AG04449 (cell line): ENCODE results near the gene MYL6B.

Experiments
- CTCF ChIA-PET: fragments of 350-600 bp; formaldehyde crosslinking; extraction: SDS; loops from one replicate; lab custom pipeline; 2021; ENCODE audit warnings: antibody characterized with exemption; lab: Yijun Ruan, JAX
- POLR2A ChIA-PET: fragments of 400-600, 350-600 bp; formaldehyde crosslinking; extraction: SDS; loops from one replicate; lab custom pipeline; 2020; ENCODE audit warnings: antibody characterized with exemption, inconsistent platforms; lab: Yijun Ruan, JAX
- DNase-seq: peaks from one replicate; pipeline ENCODE4 v3.0.0-alpha.2; 2010; ENCODE audit warnings: low read depth, low spot score
- H3K4me3 ChIP-seq: 2 replicates; pipeline ENCODE4 v1.5.1; 2011; ENCODE audit warnings: low read depth, mild to moderate bottlenecking, control low read depth, low read length
- CTCF ChIP-seq: IDR thresholded peaks from one replicate; pipeline ENCODE4 v1.5.1; 2011; ENCODE audit warnings: mild to moderate bottlenecking, moderate library complexity, low read length, control low read depth, inconsistent platforms; ENCODE audit not compliant: insufficient read depth; ENCODE audit errors: missing control alignments

MYL6B gene

DNA sequence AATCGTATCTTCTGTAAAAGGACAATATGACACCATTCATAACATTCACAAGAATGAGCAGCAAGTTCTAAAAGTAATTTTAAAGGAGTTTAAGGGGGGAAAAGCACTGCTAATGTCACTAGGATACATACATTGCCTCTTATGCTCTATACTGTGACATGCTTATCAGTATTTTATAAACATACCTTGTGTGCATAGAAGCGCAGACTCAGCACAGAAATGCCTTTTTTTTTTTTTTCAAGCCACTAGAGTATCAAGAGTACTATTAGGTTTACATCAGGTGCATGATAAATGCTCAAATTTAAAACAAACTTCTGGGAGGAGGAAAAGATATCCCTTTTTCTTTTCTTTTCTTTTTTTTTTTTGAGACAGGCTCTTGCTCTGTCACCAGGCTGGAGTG is 50.5 kb downstream of the MYL6B start:
- no peak overlapping the region for H3K4me3 ChIP-seq
- POLR2A ChIA-PET = interaction anchor here (2.4 kb wide), 1 partner anchor 19 kb away, joined by 16 read pairs; the partner anchor contains the start of gene RNF41

GRCh38 chr12:56204275-56204674 is 51.9 kb downstream of the MYL6B start:
- no peak for TF ChIP-seq CTCF
- no peak overlapping the region for H3K4me3 ChIP-seq
- ChIA-PET CTCF (interaction anchor here (1.5 to 6.6 kb wide), 8 partner anchors 10 to 259 kb away, joined by 3 to 74 read pairs (median 6); partner anchors contain the start of genes RNF41 and SMARCC2), POLR2A (interaction anchor here (1.7 kb wide), 1 partner anchor 17 kb away, joined by 7 read pairs; the partner anchor contains the start of gene RNF41)
- DNase-seq = no peak

More for the DNA sequence above, 50.5 kb downstream of the MYL6B start:
- DNase-seq = no peak
- CTCF ChIA-PET = interaction anchor here (1.1 to 5.6 kb wide), 7 partner anchors 9 to 55 kb away, joined by 4 to 29 read pairs (median 5); partner anchors contain the start of genes ANKRD52, RNF41 and SMARCC2
- no peak for TF ChIP-seq CTCF

DNA sequence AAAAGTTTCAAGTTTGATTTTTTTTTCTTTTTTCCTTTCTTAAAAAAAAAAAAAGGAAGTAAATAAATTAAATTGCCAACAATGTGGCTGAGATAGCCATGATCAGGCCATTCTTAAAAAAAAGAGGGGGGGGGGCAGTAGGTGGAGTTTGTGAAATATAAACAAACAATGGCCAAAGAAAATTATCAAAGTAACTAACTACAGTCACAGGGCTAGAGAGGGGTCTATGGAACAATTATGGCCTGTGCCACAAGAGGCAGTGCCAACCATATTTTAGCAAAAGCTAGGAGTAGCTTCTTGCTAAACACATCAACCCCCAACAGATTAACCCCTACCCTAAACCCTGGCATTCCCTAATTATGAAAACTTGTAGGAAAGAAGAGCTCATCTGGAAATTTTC is 53.1 kb downstream of the MYL6B start:
- DNase-seq = no peak
- CTCF ChIA-PET = interaction anchor here (1.5 to 6.6 kb wide), 9 partner anchors 9 to 258 kb away, joined by 3 to 74 read pairs (median 8); partner anchors contain the start of genes RNF41 and SMARCC2
- no peak overlapping the region for H3K4me3 ChIP-seq
- POLR2A ChIA-PET = interaction anchor here (1.7 kb wide), 1 partner anchor 16 kb away, joined by 7 read pairs; the partner anchor contains the start of gene RNF41
- no peak for TF ChIP-seq CTCF

DNA sequence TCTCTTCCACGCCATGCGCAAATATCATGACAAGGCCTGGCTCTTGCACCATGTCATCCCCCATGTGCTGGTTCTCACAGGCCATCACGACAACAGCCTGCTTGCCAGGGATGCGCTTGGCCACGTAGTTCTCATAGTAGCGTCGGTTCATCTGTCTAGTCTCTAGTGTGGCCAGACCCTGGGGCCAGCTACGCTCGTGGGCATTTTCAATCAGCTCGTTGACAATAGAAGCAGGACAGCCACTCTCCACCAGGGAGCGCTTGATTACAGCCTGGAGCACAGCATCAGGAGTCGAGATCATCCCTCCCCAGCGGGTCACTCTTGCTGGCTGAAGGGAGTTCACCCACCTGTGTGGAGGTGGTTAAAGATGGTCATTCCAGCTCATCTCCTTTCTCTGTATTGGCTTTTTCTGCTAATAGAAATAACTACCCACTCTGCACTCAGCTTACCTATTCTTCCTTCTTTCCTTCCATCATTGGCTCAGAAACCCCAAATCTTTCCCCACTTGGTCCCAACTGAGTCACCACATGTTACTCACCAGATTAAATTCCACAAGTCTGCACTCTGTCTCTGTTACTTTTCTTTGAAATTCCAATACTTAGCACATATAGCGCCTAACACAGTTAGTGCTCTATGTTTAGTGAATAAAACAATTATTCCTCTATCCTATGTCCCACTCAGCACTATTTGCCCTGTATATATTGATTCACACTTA is 54.2 kb downstream of the MYL6B start:
- H3K4me3 ChIP-seq = no peak overlapping the region
- ChIA-PET POLR2A (interaction anchor here (0.7 to 1.7 kb wide), 5 partner anchors 10 to 50 kb away, joined by 3 to 9 read pairs (median 4); partner anchors contain the start of gene RNF41), CTCF (interaction anchor here (0.6 to 6.6 kb wide), 13 partner anchors 8 to 258 kb away, joined by 3 to 74 read pairs (median 8); partner anchors contain the start of genes ANKRD52, RNF41 and SMARCC2)
- peak; percentile 71 for TF ChIP-seq CTCF
- DNase-seq = no peak
